Naive thymus-derived CD4-positive, alpha-beta T cell (primary cell): ENCODE results near the gene NBR1. TPM values are rescaled to one million over a fixed set of nuclear protein-coding genes. Genes with fewer than 3 reads are reported as not detected.
"Not testable (repeated sequence)": the region's sequence is repeated elsewhere in the genome, so short reads cannot be mapped to it uniquely, and the experiment has no call there.

ENCODE experiments used
- ATAC-seq: fragments of 150-1000 bp; cut with Tn5 transposase; 2 replicates; pipeline ENCODE4 v1.10.0; 2021; ENCODE audit warnings: mild to moderate bottlenecking, moderate library complexity
- CTCF ChIA-PET: fragments of 350-600 bp; sonication (Branson Sonifier 250); formaldehyde crosslinking; loops from one replicate; lab custom pipeline; 2021; ENCODE audit warnings: antibody characterized with exemption; lab: Charles Lee
- POLR2A ChIA-PET: fragments of 350-600 bp; sonication (Branson Sonifier 250); formaldehyde crosslinking; loops from one replicate; lab custom pipeline; 2021; ENCODE audit warnings: antibody characterized with exemption, inconsistent platforms; lab: Charles Lee
- DNase-seq, 9 donors: peaks; one replicate each; pipeline versions ENCODE4 v3.0.0 to v3.0.0-alpha.2; 2020 to 2022; ENCODE audit warnings: mixed read lengths in 1 of 9
- H3K27ac ChIP-seq: one replicate; pipeline ENCODE4 v1.7.0; 2013; ENCODE audit warnings: mild to moderate bottlenecking, low read depth, low read length, moderate library complexity
- H3K27me3 ChIP-seq, 2 donors: one replicate each; pipeline ENCODE4 v1.7.0; 2013; ENCODE audit warnings: low read length in 2 of 2, mild to moderate bottlenecking in 2 of 2, moderate library complexity in 2 of 2; ENCODE audit not compliant: control insufficient read depth in 2 of 2, insufficient read depth in 2 of 2
- H3K36me3 ChIP-seq, 3 experiments: 1 replicate in 2 of 3; 2 replicates in 1 of 3; pipeline ENCODE4 v1.7.0; 2013; ENCODE audit warnings: low read length in 3 of 3, mild to moderate bottlenecking in 3 of 3, moderate library complexity in 1 of 3; ENCODE audit not compliant: insufficient read depth in 3 of 3, control insufficient read depth in 2 of 3
- H3K4me1 ChIP-seq, 2 donors: one replicate each; pipeline ENCODE4 v1.7.0; 2013; ENCODE audit warnings: low read length in 2 of 2, mild to moderate bottlenecking in 2 of 2, moderate library complexity in 1 of 2; ENCODE audit not compliant: control insufficient read depth in 2 of 2, insufficient read depth in 2 of 2
- H3K4me3 ChIP-seq: 2 replicates; pipeline ENCODE4 v1.7.0; 2013; ENCODE audit warnings: mild to moderate bottlenecking, low read length
- H3K9me3 ChIP-seq, 3 experiments: 1 replicate in 2 of 3; 2 replicates in 1 of 3; pipeline ENCODE4 v1.7.0; 2013; ENCODE audit warnings: low read length in 3 of 3; ENCODE audit not compliant: control insufficient read depth in 2 of 3
- H3K27ac Mint-ChIP-seq, 9 donors: one replicate each; pipeline ENCODE4 v1.8.0; 2020 to 2022; ENCODE audit warnings: mixed read lengths in 9 of 9, mild to moderate bottlenecking in 8 of 9, moderate library complexity in 5 of 9, inconsistent platforms in 2 of 9
- H3K27me3 Mint-ChIP-seq, 5 donors: one replicate each; pipeline ENCODE4 v1.8.0; 2021 to 2022; ENCODE audit warnings: mixed read lengths in 5 of 5, mild to moderate bottlenecking in 1 of 5
- H3K36me3 Mint-ChIP-seq, 5 donors: one replicate each; pipeline ENCODE4 v1.8.0; 2020 to 2022; ENCODE audit warnings: mixed read lengths in 5 of 5, mild to moderate bottlenecking in 3 of 5, inconsistent platforms in 1 of 5
- H3K4me1 Mint-ChIP-seq, 7 donors: one replicate each; pipeline ENCODE4 v1.8.0; 2020 to 2022; ENCODE audit warnings: mixed read lengths in 7 of 7, mild to moderate bottlenecking in 3 of 7, inconsistent platforms in 1 of 7
- H3K4me3 Mint-ChIP-seq, 10 donors: one replicate each; pipeline ENCODE4 v1.8.0; 2020 to 2022; ENCODE audit warnings: mild to moderate bottlenecking in 10 of 10, mixed read lengths in 10 of 10, moderate library complexity in 6 of 10, inconsistent platforms in 2 of 10
- H3K9me3 Mint-ChIP-seq, 11 donors: one replicate each; pipeline ENCODE4 v1.8.0; 2020 to 2022; ENCODE audit warnings: mixed read lengths in 11 of 11, mild to moderate bottlenecking in 4 of 11, inconsistent platforms in 1 of 11, moderate library complexity in 1 of 11
- intact Hi-C, 2 donors: fragments of 100-400 bp; cut with micrococcal nuclease; formaldehyde crosslinking; loops; one replicate each; pipeline ENCODE4 v1.15.1; 2023
- polyA plus RNA-seq, 2 donors: library from polyadenylated mRNA; unstranded; fragments of 300-500 nt; fragmentation: Illumina TruSeq; gene quantifications; one replicate each; pipeline ENCODE4 v1.2.3, GENCODE V29; 2021
- total RNA-seq, 6 experiments: library from RNA in 5 of 6; stranded (reverse) in 5 of 6; gene quantifications; 1 replicate in 5 of 6; 2 replicates in 1 of 6; pipeline ENCODE4 v1.2.3 and lab custom pipeline; 2021 to 2026

Gene NBR1
- total and polyA plus RNA-seq, 7 experiments from 2014 or later = 44.6 to 93.2 (median 72.2) TPM

GRCh38 chr17:43127333-43127876, 43.6 kb upstream of the NBR1 start:
- ATAC-seq, DNase-seq, CTCF ChIA-PET, H3K4me1 ChIP-seq, H3K27ac ChIP-seq, H3K4me3 ChIP-seq, H3K27me3 ChIP-seq, H3K9me3 ChIP-seq, H3K27me3 Mint-ChIP-seq, H3K9me3 Mint-ChIP-seq: not testable (repeated sequence)
- POLR2A ChIA-PET = interaction anchor here (0.7 to 2.3 kb wide), 2 partner anchors 9 to 44 kb away, joined by 4 to 9 read pairs; partner anchors contain the start of gene NBR1
- H3K36me3 ChIP-seq = peaks cover 0 to 10% (median 0%) of the 10 kb centered on the region in 3 experiments
- H3K4me1 Mint-ChIP-seq = peaks cover 14 to 44% (median 36%) of the 10 kb centered on the region in 7 donors
- peak overlapping the region in 5 of 9 donors; percentile 25 to 80 (median 74) for H3K27ac Mint-ChIP-seq
- intact Hi-C loops = loop anchor here in 1 of 2 donors (5.0 kb wide), 1 partner anchor 305 kb away; the partner anchor contains the start of gene BECN1
- H3K4me3 Mint-ChIP-seq = peak overlapping the region; percentile 47 to 77 (median 58)
- H3K36me3 Mint-ChIP-seq = peaks cover 0 to 24% (median 7%) of the 10 kb centered on the region in 5 donors

DNA sequence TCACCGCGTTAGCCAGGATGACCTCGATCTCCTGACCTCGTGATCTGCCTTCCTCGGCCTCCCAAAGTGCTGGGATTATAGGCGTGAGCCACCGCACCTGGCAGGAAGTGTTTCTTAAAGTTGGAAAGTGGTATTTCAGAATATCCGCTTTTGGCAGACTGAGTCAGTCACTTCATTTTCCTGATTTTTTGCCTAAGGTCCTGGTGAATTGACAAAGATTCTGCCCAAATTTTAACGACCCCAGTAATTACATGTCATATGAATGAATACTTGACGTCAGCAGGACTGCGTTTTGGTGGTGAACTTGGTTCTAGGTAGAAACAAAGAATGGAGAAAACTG, 41.4 kb upstream of the NBR1 start:
- H3K4me1 Mint-ChIP-seq = peaks cover 12 to 42% (median 30%) of the 10 kb centered on the region in 7 donors
- ChIA-PET POLR2A (no interaction called here), CTCF (no interaction called here)
- no peak overlapping the region for H3K4me3 Mint-ChIP-seq
- H3K36me3 Mint-ChIP-seq = peaks cover 9 to 39% (median 17%) of the 10 kb centered on the region in 5 donors
- intact Hi-C loops = loop anchor here in 1 of 2 donors (5.0 kb wide), 1 partner anchor 307 kb away; the partner anchor contains the start of gene BECN1
- Histone ChIP-seq H3K27ac (no peak overlapping the region), H3K9me3 (no peaks in the 10 kb centered on the region), H3K4me1 (peaks cover 6 to 8% of the 10 kb centered on the region in 2 donors), H3K4me3 (no peak overlapping the region), H3K36me3 (peaks cover 0 to 26% (median 0%) of the 10 kb centered on the region in 3 experiments), H3K27me3 (no peaks in the 10 kb centered on the region)
- ATAC-seq = no peak
- H3K27me3 Mint-ChIP-seq = no peaks in the 10 kb centered on the region
- peak overlapping the region in 1 of 9 donors; percentile 9 for H3K27ac Mint-ChIP-seq
- peaks cover 0 to 2% (median 0%) of the 10 kb centered on the region in 11 donors for H3K9me3 Mint-ChIP-seq
- DNase-seq = no peak

- H3K27me3 ChIP-seq = no peaks in the 10 kb centered on the region
- Mint-ChIP-seq H3K36me3 (peaks cover 10 to 41% (median 16%) of the 10 kb centered on the region in 5 donors), H3K4me3 (no peak overlapping the region), H3K27ac (peak overlapping the region in 1 of 9 donors; percentile 41), H3K4me1 (peaks cover 0 to 26% (median 17%) of the 10 kb centered on the region in 7 donors), H3K9me3 (peaks cover 0 to 2% (median 0%) of the 10 kb centered on the region in 11 donors), H3K27me3 (no peaks in the 10 kb centered on the region)
- no peaks in the 10 kb centered on the region for H3K4me1 ChIP-seq
- ChIA-PET POLR2A (no interaction called here), CTCF (interaction anchor here (0.6 kb wide), 1 partner anchor 558 kb away, joined by 4 read pairs; no protein-coding TSS in a partner anchor)
- H3K9me3 ChIP-seq = no peaks in the 10 kb centered on the region
- intact Hi-C loops = no loop called here
- ATAC-seq (no peak), DNase-seq (no peak)
- H3K27ac ChIP-seq = no peak overlapping the region
- H3K36me3 ChIP-seq = peaks cover 0 to 29% (median 0%) of the 10 kb centered on the region in 3 experiments
- H3K4me3 ChIP-seq = no peak overlapping the region
These were observed 38.9 kb upstream of the NBR1 start for GRCh38 chr17:43132117-43132516.

GRCh38 chr17:43133439-43133838, 37.6 kb upstream of the NBR1 start:
- H3K27me3 Mint-ChIP-seq, intact Hi-C loops, H3K4me3 Mint-ChIP-seq, CTCF ChIA-PET, H3K27ac ChIP-seq, DNase-seq, H3K4me1 ChIP-seq, H3K27ac Mint-ChIP-seq, H3K4me3 ChIP-seq, ATAC-seq, H3K27me3 ChIP-seq, POLR2A ChIA-PET, H3K9me3 ChIP-seq, H3K9me3 Mint-ChIP-seq: not testable (repeated sequence)
- H3K36me3 ChIP-seq = peaks cover 0 to 23% (median 0%) of the 10 kb centered on the region in 3 experiments
- peaks cover 10 to 32% (median 12%) of the 10 kb centered on the region in 5 donors for H3K36me3 Mint-ChIP-seq
- peaks cover 0 to 17% (median 7%) of the 10 kb centered on the region in 7 donors for H3K4me1 Mint-ChIP-seq

DNA sequence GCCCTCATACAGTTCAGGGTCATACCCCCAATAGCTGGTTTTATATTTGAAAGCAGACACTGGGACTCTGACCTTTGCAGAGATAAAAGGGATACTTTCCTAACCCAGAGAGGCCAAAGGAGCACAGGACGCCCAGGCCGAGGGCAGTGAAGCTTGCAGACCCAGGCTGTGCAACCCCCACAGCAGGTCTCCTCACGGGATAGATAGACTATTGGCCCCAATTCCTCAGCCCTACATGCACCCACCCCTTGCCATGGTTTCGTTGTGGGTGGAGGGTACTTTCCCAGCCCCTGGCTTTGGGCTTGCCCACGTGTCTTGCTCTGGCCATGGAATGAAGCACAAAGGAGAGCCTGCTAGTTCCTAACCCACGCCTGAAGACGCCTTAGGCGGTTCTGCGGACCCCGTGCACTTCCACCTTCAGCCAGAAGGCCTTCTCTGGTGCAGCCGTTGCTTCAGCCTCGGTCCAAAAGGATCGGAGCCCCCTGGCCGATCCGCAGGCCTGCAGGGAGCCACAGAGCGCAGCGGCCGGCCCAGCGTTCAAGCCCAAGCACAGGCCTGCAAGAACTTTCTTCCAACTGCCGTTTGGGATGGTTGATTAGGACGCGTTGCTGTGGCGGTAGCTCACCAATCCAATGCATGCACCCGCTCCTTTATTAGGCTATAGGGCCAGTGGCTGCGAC, 36.1 kb upstream of the NBR1 start:
- CTCF ChIA-PET = no interaction called here
- no peak overlapping the region for H3K4me3 ChIP-seq
- H3K36me3 ChIP-seq = peaks cover 0 to 19% (median 0%) of the 10 kb centered on the region in 3 experiments
- H3K27me3 ChIP-seq = no peaks in the 10 kb centered on the region
- H3K9me3 ChIP-seq = no peaks in the 10 kb centered on the region
- peaks cover 0 to 2% (median 0%) of the 10 kb centered on the region in 11 donors for H3K9me3 Mint-ChIP-seq
- intact Hi-C loops = no loop called here
- peaks cover 0 to 12% (median 6%) of the 10 kb centered on the region in 7 donors for H3K4me1 Mint-ChIP-seq
- H3K27ac ChIP-seq = no peak overlapping the region
- H3K4me3 Mint-ChIP-seq = no peak overlapping the region
- DNase-seq (no peak), ATAC-seq (no peak)
- POLR2A ChIA-PET = no interaction called here
- H3K27me3 Mint-ChIP-seq = no peaks in the 10 kb centered on the region
- H3K4me1 ChIP-seq = no peaks in the 10 kb centered on the region
- no peak overlapping the region for H3K27ac Mint-ChIP-seq
- H3K36me3 Mint-ChIP-seq = peaks cover 10 to 28% (median 12%) of the 10 kb centered on the region in 5 donors

DNA sequence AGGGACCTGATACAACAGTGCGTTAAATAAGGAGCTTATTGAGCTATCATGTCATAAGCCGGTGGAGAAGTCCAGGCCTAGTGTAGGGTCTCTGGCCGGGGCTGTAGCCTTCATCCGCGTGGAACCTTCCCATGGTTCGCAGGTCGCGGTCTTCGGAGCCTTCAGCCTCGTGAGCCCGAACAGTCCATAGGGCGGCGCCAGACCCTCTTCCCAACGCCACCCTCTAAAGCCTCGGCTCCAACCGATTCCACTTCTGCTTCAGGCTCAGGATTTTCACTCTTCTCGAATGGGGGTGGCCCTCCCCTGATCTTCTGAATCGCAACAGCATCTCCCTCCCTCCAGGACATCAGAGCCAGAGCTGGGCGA, 35.6 kb upstream of the NBR1 start:
- Histone ChIP-seq H3K27ac (no peak overlapping the region), H3K4me1 (no peaks in the 10 kb centered on the region), H3K9me3 (no peaks in the 10 kb centered on the region), H3K4me3 (no peak overlapping the region), H3K36me3 (peaks cover 0 to 19% (median 0%) of the 10 kb centered on the region in 3 experiments), H3K27me3 (no peaks in the 10 kb centered on the region)
- CTCF ChIA-PET = no interaction called here
- Mint-ChIP-seq H3K4me3 (no peak overlapping the region), H3K27me3 (no peaks in the 10 kb centered on the region), H3K27ac (no peak overlapping the region), H3K9me3 (peaks cover 0 to 2% (median 0%) of the 10 kb centered on the region in 11 donors), H3K4me1 (peaks cover 0 to 12% (median 6%) of the 10 kb centered on the region in 7 donors), H3K36me3 (peaks cover 10 to 33% (median 12%) of the 10 kb centered on the region in 5 donors)
- POLR2A ChIA-PET = no interaction called here
- DNase-seq (no peak), ATAC-seq (no peak)
- intact Hi-C loops = no loop called here
